ENCODE measurements around the gene EIF4E3.

GRCh38 chr3:71662056-71662455 is 63.1 kb downstream of the EIF4E3 start:
- TF ChIP-seq CTCF (IDR thresholded peaks at IDR 0.05; ENCODE audit: poor library complexity, severe bottlenecking) (no peak), EZH2 (IDR thresholded peaks at IDR 0.05; ENCODE audit: borderline replicate concordance, insufficient read depth, low read length, poor library complexity, severe bottlenecking) (no peak), TAF1 (IDR thresholded peaks at IDR 0.05; ENCODE audit: low read depth) (no peak), REST (IDR thresholded peaks at IDR 0.05; ENCODE audit: borderline replicate concordance) (no peak), POLR2AphosphoS5 (IDR thresholded peaks at IDR 0.05) (no peak), MXI1 (conservative IDR thresholded peaks at IDR 0.05; ENCODE audit: poor library complexity, severe bottlenecking) (no peak), EP300 (conservative IDR thresholded peaks at IDR 0.05; ENCODE audit: poor library complexity, severe bottlenecking) (no peak), RAD21 (conservative IDR thresholded peaks at IDR 0.05) (no peak)

Data from neural cell (in vitro differentiated cells).